Liver (tissue), 3 donors: Measurements from ENCODE around the gene ABRACL.

Experiments used
- CTCF ChIP-seq: fragments of 150-350 bp; IDR thresholded peaks from 2 replicates; pipeline ENCODE4 v1.5.1; 2017; ENCODE audit warnings: improper control_type of control experiment, low read depth, low read length; ENCODE audit not compliant: missing input control
- GABPA ChIP-seq, 2 donors: IDR thresholded peaks in 1 of 2; conservative IDR thresholded peaks in 1 of 2; 2 replicates each; pipeline ENCODE4 v1.6.1; 2016; ENCODE audit warnings: antibody characterized with exemption in 2 of 2, mild to moderate bottlenecking in 1 of 2, moderate library complexity in 1 of 2
- TAF1 ChIP-seq: conservative IDR thresholded peaks from 2 replicates; pipeline ENCODE4 v1.6.1; 2016; ENCODE audit warnings: antibody characterized with exemption, mild to moderate bottlenecking
- TF ChIP-seq, protein P1 (sequence below): IDR thresholded peaks from 2 replicates; pipeline ENCODE4 v1.6.1; 2016; ENCODE audit warnings: antibody characterized with exemption
- donor health status: healthy.
- donor health status: healthy.

GRCh38 chr6:139014945-139015344, 13.6 kb upstream of the ABRACL start:
- TF ChIP-seq CTCF (no peak), TAF1 (peak; percentile 81), GABPA (IDR thresholded peaks at IDR 0.05 in 1 of 2, conservative IDR thresholded peaks at IDR 0.05 in 1 of 2) (peak in 1 of 2 donors; percentile 44)
- TF ChIP-seq, protein P1, sequence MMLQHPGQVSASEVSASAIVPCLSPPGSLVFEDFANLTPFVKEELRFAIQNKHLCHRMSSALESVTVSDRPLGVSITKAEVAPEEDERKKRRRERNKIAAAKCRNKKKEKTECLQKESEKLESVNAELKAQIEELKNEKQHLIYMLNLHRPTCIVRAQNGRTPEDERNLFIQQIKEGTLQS, result peak; percentile 47
